Measurements from ENCODE around the gene EEF1AKMT2.

- TF ChIP-seq CTCF (IDR thresholded peaks at IDR 0.05) (no peak), ZFX (IDR thresholded peaks at IDR 0.05; ENCODE audit: borderline replicate concordance) (no peak)
Measured at GRCh38 chr10:124725171-124725631, 66.5 kb downstream of the EEF1AKMT2 start.
